GM18499 (cell line): Measurements from ENCODE around the gene GLYR1.

Experiments used
- ATAC-seq: cut with Tn5 transposase; IDR thresholded peaks from one replicate; pipeline ENCODE4 v1.9.1; 2021; ENCODE audit warnings: moderate number of reproducible peaks; ENCODE audit not compliant: insufficient read depth, unreplicated experiment

GLYR1 gene

DNA sequence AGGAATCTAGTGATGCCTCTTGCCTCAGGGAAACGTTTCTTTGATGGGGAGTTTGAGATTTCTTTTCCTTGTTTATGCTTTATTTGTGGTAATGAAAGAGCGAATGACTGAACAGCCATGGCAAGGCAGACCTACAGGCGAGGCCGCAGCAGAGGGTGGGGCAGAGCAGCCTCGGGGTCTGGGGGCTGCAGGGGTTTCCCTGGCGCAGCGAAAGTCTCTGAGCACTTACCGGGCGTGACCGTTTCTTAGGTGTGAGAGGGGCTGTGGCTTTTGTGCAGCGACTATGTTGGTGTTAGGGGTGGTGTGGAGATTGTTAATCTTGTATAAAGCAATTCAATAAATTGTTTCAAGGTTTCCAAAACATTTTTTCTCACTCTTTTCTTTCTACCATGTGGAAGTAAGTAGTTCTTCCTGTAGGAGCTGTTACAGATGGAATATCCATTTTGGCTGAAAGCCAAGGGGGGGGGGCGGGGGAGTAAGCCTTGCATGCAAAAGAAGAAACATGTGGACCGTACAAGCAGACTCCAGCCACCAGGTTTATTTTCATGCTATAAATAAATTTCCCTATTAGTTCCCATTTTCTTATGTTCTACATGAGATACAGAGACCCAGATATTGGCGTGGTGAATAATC, 35.0 kb upstream of the GLYR1 start:
- ATAC-seq: no peak

DNA sequence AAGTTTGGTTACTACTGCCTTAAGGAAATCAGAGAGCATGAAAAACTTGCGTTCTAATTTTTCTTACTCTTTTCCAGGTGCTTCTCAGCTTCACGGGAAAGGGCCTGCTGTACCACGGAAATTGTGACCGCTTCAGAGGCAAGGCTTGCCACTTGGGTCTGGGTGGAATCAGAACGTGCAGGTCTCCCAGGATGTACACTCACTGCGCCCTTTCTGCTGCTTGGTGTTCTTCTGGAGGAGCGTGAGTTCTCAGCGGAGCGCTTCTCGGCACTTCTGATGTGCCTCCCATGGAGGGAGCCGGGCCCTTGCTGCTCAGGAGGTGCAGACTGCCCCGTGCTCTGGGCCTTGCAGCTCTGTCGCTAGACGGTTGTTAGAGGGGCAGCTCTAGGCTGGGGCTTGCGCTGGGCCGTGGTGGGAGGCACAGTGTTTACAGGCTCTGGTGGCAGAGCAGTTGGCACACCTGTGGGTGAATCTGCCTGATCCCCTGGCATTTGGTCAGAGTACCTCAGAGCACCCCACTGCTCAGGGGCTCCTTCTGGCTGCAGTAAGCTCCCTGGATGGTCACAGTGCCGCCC, 33.0 kb upstream of the GLYR1 start:
- no peak for ATAC-seq

GRCh38 chr16:4879049-4879448, 32.0 kb upstream of the GLYR1 start:
- no peak for ATAC-seq

GRCh38 chr16:4877380-4877685, 30.2 kb upstream of the GLYR1 start:
- ATAC-seq: no peak

- ATAC-seq: no peak
Measured at GRCh38 chr16:4876646-4877379, 29.7 kb upstream of the GLYR1 start.

DNA sequence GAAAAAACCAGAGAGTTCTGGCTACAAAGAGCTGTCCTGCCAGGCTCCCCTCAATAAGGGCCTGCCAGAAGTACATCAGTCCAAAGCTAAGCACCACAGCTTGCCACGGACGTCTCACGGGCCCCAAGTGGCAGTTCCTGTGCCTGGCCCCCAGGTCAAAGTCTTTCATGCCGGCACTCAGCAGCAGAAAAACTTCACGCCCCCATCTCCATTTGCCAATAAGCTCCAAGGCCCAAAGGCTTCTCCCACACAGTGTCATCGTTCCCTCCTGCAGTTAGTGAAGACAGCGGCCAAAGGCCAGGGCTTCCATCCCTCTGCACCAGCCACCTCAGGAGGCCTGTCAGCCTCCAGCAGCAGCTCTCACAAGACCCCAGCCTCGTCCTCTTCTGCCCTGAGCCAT, 27.6 kb upstream of the GLYR1 start:
- no peak for ATAC-seq

GRCh38 chr16:4873091-4873490, 26.0 kb upstream of the GLYR1 start:
- no peak for ATAC-seq

DNA sequence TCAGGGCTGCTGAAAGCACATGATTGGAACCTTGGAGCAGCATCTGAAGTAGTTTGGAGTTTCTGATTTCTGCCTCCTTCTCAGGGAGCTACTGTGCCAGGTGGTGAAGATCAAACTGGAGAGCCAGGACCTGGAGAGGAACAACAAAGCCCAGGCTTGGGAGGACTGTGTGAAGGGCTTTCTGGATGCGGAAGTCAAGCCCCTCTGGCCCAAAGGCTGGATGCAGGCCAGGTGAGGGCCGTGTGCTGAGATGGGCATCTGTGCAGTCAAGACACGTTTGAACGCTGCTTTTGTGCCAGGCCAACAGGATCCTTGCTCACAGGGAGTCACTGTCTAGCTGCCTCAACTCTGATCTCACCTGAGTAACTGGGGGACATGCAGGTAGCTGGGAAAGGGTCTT, 24.0 kb upstream of the GLYR1 start:
- ATAC-seq: no peak

- ATAC-seq: no peak
Measured at GRCh38 chr16:4870138-4870671, 23.1 kb upstream of the GLYR1 start.

DNA sequence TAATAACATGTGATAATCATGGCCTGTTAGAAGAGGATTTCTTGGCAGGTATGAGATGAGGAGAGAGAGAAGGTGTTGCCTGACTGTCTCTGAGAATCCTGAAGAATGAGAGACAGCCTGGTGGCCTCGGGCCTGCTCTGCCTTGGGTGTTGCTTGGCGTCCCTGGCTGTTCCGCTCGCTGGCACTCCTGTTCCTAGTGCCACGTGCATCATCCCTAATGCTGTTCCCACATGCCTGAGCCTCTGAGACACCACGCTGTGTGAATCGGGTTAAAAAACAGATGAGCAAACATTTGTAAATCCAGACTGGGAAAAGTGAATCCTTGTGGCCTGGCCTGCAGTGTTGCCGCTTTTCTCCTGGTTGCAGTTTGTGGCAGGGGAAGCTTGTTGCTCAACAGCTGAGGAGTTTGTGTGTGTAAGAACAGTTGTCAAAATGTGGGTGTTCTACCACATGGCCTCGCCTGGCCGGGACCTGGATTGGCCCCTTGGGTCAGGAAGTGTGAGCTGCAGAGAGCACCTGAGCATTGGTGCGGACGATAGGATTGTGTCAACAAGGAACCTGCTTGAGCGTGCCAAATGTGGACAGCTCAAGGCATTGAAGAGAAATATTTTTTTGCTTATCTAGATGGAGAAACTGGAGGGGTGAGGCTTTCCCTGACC, 22.2 kb upstream of the GLYR1 start:
- no peak for ATAC-seq

DNA sequence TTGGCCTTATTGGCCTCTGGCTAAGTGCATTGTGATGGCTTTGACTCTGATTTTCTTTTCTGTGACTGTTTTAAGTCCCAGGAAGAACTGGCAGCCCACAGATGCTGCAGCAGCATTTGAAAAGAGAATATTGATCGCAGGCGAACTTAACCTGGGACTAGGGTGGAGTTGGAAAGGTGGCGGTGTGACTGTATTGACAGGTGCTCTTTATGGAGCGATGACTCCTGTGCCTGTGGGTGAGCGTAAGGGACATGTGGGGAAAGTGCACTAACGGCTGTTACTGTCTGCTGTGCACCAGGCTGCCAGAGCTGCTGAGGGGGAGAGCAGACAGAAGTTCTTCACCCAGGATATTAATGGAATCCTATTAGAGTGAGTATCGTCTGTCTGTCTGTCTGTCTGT, 21.4 kb upstream of the GLYR1 start:
- ATAC-seq: no peak

DNA sequence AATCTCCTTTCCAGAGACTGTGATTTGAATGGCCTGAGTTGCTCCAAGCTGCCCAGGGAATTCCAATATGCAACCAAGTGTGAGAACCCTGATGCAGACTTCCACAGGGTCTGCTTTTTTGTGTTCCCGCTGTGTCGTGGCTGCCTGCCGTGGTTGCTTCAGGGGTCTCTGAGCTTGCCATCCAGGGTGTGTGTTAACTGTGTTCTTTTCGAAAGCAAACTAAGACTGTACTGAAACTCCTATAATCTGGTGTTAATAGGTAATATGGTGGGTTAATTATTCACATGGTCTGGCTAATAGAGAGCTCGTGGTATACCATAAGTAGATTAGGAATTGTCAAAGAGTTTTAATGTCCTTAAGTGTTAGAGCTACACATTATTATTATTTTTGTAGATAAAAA, 20.9 kb upstream of the GLYR1 start:
- no peak for ATAC-seq

GRCh38 chr16:4866586-4866985, 19.5 kb upstream of the GLYR1 start:
- no peak for ATAC-seq

DNA sequence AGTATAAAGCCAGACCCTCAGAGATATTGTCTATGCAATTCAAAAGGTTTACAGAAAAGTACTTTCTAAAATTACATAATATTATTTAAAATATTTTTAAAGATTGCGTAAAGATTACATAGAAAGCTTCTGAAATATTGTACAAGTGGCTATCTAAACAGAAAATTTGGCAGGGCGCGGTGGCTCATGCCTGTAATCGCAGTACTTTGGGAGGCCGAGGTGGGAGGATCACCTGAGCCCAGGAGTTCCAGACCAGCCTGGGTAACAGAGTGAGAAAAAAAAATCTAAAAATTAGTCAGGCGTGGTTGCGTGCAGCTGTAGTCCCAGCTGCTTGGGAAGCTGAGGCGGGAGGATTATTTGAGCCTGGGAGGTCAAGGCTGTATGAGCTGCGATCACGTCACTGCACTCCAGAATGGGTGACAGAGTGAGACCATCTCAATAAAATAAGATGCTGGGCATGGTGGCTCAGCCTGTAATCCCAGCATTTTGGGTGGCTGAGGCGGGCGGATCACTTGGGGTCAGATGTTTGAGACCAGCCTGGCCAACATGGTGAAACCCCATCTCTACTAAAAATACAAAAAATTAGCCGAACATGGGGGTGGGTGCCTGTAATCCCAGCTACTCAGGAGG, 18.3 kb upstream of the GLYR1 start:
- ATAC-seq: no peak

GRCh38 chr16:4864728-4865127, 17.6 kb upstream of the GLYR1 start:
- ATAC-seq: no peak

DNA sequence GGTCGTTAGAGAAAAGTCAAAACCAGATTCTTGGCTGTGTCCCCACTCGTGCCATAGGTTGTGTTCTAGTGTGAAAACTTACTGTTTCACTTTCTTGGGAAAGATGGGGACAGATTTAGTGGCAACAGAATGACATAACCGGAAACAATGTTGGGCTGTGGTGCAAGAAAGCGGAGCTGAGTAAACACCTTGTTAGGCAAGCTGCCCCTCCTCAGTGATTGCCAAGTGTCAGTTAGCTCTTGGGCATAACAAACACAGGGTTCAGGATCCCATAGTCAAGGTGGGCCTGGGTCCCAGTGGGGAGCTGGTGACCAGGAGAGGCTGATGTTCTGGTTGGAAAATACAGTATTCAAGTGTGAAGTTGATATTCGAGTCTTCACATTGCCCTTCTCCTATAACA, 15.6 kb upstream of the GLYR1 start:
- no peak for ATAC-seq

GRCh38 chr16:4860727-4861342, 13.7 kb upstream of the GLYR1 start:
- no peak for ATAC-seq

- no peak for ATAC-seq
Measured at GRCh38 chr16:4859900-4860255, 12.8 kb upstream of the GLYR1 start.

- no peak for ATAC-seq
Measured at GRCh38 chr16:4859190-4859899, 12.3 kb upstream of the GLYR1 start.

DNA sequence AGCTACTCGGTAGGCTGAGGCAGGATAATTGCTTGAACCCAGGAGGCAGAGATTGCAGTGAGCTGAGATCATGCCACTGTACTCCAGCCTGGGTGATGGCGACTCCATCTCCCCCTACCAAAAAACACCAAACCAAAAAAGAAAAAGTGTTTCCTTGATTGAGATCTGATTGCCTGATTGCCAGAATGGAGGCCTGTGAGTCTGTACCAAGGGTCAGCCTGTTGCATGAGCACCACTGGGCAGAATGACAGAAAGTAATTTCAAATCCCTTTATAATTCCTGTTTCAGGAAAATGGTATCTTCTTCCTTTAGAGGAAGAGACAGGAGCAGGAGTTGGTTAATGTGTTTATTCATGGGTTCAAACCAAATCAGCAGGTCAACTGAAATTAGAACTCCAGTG, 8.7 kb upstream of the GLYR1 start:
- ATAC-seq: no peak
